Left lung (tissue), 10 donors: Measurements from ENCODE around the gene IZUMO4. TPM values are rescaled to one million over a fixed set of nuclear protein-coding genes. Genes with fewer than 3 reads are reported as not detected.
A peak's percentile ranks its signal among the peaks of the same experiment; 100 is the strongest.
"Not testable (repeated sequence)": the region's sequence is repeated elsewhere in the genome, so short reads cannot be mapped to it uniquely, and the experiment has no call there.

Source experiments
- ATAC-seq: fragments of 200-7000 bp; cut with Tn5 transposase; one replicate; pipeline ENCODE4 v1.9.1; 2020; ENCODE audit warnings: moderate library complexity
- DNase-seq, 4 donors: peaks; one replicate each; pipeline ENCODE4 v3.0.0-alpha.2; 2013 to 2020
- H3K27ac ChIP-seq, 2 donors: fragments of 200-600 bp; sonication (generic) in 1 of 2; one replicate each; pipeline versions ENCODE4 v1.5.0 to v1.8.0; 2020 to 2021
- H3K27me3 ChIP-seq, 2 donors: fragments of 200-600 bp; sonication (generic) in 1 of 2; one replicate each; pipeline versions ENCODE4 v1.5.0 to v1.8.0; 2020 to 2021
- H3K36me3 ChIP-seq, 2 donors: fragments of 200-600 bp; sonication (generic) in 1 of 2; one replicate each; pipeline versions ENCODE4 v1.5.0 to v1.8.0; 2020 to 2021
- H3K4me1 ChIP-seq, 2 donors: fragments of 200-600 bp; one replicate each; pipeline ENCODE4 v1.8.0; 2021
- H3K4me3 ChIP-seq, 2 donors: fragments of 200-600 bp; sonication (generic) in 1 of 2; one replicate each; pipeline versions ENCODE4 v1.5.0 to v1.8.0; 2020 to 2021; ENCODE audit warnings: mild to moderate bottlenecking in 1 of 2
- H3K9me3 ChIP-seq, 2 donors: fragments of 200-600 bp; sonication (generic) in 1 of 2; one replicate each; pipeline versions ENCODE4 v1.5.0 to v1.8.0; 2020 to 2021
- CTCF ChIP-seq, 2 donors: fragments of 200-600 bp; sonication (generic) in 1 of 2; IDR thresholded peaks; one replicate each; pipeline versions ENCODE4 v1.5.0 to v1.8.0; 2021; ENCODE audit warnings: antibody characterized with exemption in 2 of 2
- intact Hi-C, 2 donors: fragments of 100-400 bp; cut with DNase I; formaldehyde crosslinking; loops; one replicate each; pipeline versions ENCODE4 v1.11.2 to v1.14.2; 2022
- polyA plus RNA-seq, 6 donors: library from polyadenylated mRNA; unstranded; fragments of 120-200 nt; gene quantifications; one replicate each; pipeline ENCODE4 v1.2.1, GENCODE V29; 2013; ENCODE audit not compliant: insufficient read length in 6 of 6
- total RNA-seq, 2 donors: library from RNA; stranded (reverse); fragmentation: NEBNext Ultra II Directional; extraction: Animal tissue kit (Norgen Biotek cat#: 25700); gene quantifications; one replicate each; pipeline ENCODE4 v1.2.1, GENCODE V29; 2021
- donor health status: DM: no; HTN: yes; CAD: no.
- donor health status: DM: no; HTN: no; CAD: no.

The IZUMO4 gene
- total and polyA plus RNA-seq, 8 donors = 2.6 to 8.5 (median 5.9) TPM

- TF ChIP-seq CTCF (IDR thresholded peaks at IDR 0.05) = no peak
- intact Hi-C loops = no loop called here
- H3K27me3 ChIP-seq = no peaks in the 10 kb centered on the region
- H3K4me1 ChIP-seq = peaks cover 0 to 78% of the 10 kb centered on the region in 2 donors
- DNase-seq = peak in 1 of 4 donors; percentile 83
- peak; percentile 4 for ATAC-seq
- H3K4me3 ChIP-seq = peak overlapping the region; percentile 5 to 54
- H3K9me3 ChIP-seq = no peaks in the 10 kb centered on the region
- H3K27ac ChIP-seq = peak overlapping the region; percentile 82 to 96
- H3K36me3 ChIP-seq = peaks cover 0 to 52% of the 10 kb centered on the region in 2 donors
Measured at GRCh38 chr19:2083174-2083854, 13.4 kb upstream of the IZUMO4 start.

- DNase-seq = peak in 2 of 4 donors; percentile 90 to 94
- no peaks in the 10 kb centered on the region for H3K9me3 ChIP-seq
- peaks cover 0 to 33% of the 10 kb centered on the region in 2 donors for H3K36me3 ChIP-seq
- no peaks in the 10 kb centered on the region for H3K27me3 ChIP-seq
- no peak for TF ChIP-seq CTCF (IDR thresholded peaks at IDR 0.05)
- H3K4me3 ChIP-seq = peak overlapping the region in 1 of 2 donors; percentile 54
- intact Hi-C loops = no loop called here
- H3K27ac ChIP-seq = peak overlapping the region; percentile 82 to 96
- ATAC-seq = peak; percentile 59
- peaks cover 12 to 96% of the 10 kb centered on the region in 2 donors for H3K4me1 ChIP-seq
Measured at GRCh38 chr19:2084993-2085720, 11.6 kb upstream of the IZUMO4 start.

- peaks cover 0 to 17% of the 10 kb centered on the region in 2 donors for H3K36me3 ChIP-seq
- ATAC-seq, DNase-seq, H3K27me3 ChIP-seq, H3K9me3 ChIP-seq, H3K4me3 ChIP-seq, intact Hi-C loops: not testable (repeated sequence)
- peak overlapping the region; percentile 29 to 96 for H3K27ac ChIP-seq
- H3K4me1 ChIP-seq = peaks cover 22 to 96% of the 10 kb centered on the region in 2 donors
Measured at GRCh38 chr19:2086695-2087620, 9.8 kb upstream of the IZUMO4 start.

GRCh38 chr19:2087621-2088100 is 9.1 kb upstream of the IZUMO4 start:
- no peaks in the 10 kb centered on the region for H3K9me3 ChIP-seq
- no peak for TF ChIP-seq CTCF (IDR thresholded peaks at IDR 0.05)
- no peak overlapping the region for H3K4me3 ChIP-seq
- peak overlapping the region; percentile 29 to 96 for H3K27ac ChIP-seq
- H3K36me3 ChIP-seq = peaks cover 0 to 13% of the 10 kb centered on the region in 2 donors
- H3K4me1 ChIP-seq = peaks cover 22 to 96% of the 10 kb centered on the region in 2 donors
- H3K27me3 ChIP-seq = no peaks in the 10 kb centered on the region
- DNase-seq (peak in 1 of 4 donors; percentile 54), ATAC-seq (peak; percentile 8)
- intact Hi-C loops = no loop called here

- ATAC-seq (no peak), DNase-seq (no peak)
- Histone ChIP-seq H3K4me1 (peaks cover 22 to 96% of the 10 kb centered on the region in 2 donors), H3K36me3 (peaks cover 0 to 14% of the 10 kb centered on the region in 2 donors), H3K27ac (peak overlapping the region; percentile 91 to 96), H3K9me3 (no peaks in the 10 kb centered on the region), H3K4me3 (no peak overlapping the region), H3K27me3 (no peaks in the 10 kb centered on the region)
- no peak for TF ChIP-seq CTCF (IDR thresholded peaks at IDR 0.05)
- intact Hi-C loops = no loop called here
Measured at GRCh38 chr19:2089001-2089711, 7.6 kb upstream of the IZUMO4 start.
